Measurements from ENCODE around the gene TEX48.

- no peak for TF ChIP-seq CTCF (IDR thresholded peaks at IDR 0.05)
- TF ChIP-seq EP300 (IDR thresholded peaks at IDR 0.05): no peak
- no peak for TF ChIP-seq JUNB (IDR thresholded peaks at IDR 0.05)
- TF ChIP-seq ESRRA (IDR thresholded peaks at IDR 0.05; ENCODE audit: borderline replicate concordance, low read length): no peak
- TF ChIP-seq CHD4 (IDR thresholded peaks at IDR 0.05; ENCODE audit: borderline replicate concordance): no peak
- no peak for TF ChIP-seq HDAC2 (IDR thresholded peaks at IDR 0.05)
- TF ChIP-seq SMC3 (IDR thresholded peaks at IDR 0.05): no peak
- TF ChIP-seq SREBF2 (IDR thresholded peaks at IDR 0.05): no peak
- TF ChIP-seq RARB (CRISPR knock-in tag; IDR thresholded peaks at IDR 0.05): no peak
- TF ChIP-seq USF2 (IDR thresholded peaks at IDR 0.05): no peak
These were observed 9.9 kb upstream of the TEX48 start for GRCh38 chr9:114691956-114692295.

Measured in A549 (cell line).